ENCODE results near the gene PCDHA4. TPM values are rescaled to one million over a fixed set of nuclear protein-coding genes. Genes with fewer than 3 reads are reported as not detected.
"Not testable (repeated sequence)": the region's sequence is repeated elsewhere in the genome, so short reads cannot be mapped to it uniquely, and the experiment has no call there.

Gene PCDHA4
- total and polyA plus RNA-seq, 2 donors (not counting 1 experiment from before 2014, with no cell fraction given): 0.42 to 1.2 TPM

DNA sequence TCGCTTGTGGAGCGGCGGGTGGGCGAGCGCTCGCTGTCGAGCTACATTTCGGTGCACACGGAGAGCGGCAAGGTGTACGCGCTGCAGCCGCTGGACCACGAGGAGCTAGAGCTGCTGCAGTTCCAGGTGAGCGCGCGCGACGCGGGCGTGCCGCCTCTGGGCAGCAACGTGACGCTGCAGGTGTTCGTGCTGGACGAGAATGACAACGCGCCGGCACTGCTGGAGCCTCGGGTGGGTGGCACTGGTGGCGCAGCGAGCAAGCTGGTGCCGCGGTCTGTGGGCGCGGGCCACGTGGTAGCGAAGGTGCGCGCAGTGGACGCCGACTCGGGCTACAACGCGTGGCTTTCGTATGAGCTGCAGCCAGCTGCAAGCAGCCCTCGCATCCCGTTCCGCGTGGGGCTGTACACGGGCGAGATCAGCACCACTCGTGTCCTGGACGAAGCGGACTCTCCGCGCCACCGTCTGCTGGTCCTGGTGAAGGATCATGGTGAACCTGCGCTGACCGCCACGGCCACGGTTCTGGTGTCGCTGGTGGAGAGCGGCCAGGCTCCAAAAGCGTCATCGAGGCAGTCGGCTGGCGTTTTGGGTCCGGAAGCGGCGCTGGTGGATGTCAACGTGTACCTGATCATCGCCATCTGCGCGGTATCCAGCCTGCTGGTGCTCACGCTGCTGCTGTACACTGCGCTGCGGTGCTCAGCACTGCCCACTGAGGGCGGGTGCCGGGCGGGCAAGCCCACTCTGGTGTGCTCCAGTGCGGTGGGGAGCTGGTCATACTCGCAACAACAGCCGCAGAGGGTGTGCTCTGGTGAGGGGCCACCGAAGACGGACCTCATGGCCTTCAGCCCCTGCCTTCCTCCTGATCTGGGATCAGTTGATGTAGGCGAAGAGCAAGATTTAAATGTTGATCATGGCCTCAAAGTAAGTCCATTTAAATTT lies 36.2 kb downstream of the PCDHA4 start:
- Histone ChIP-seq H3K9me3 (ENCODE audit: control insufficient read depth, insufficient read depth, low read depth, low read length) (no peaks in the 10 kb centered on the region), H3K4me3 (replicated peaks in 1 of 4; ENCODE audit: control extremely low read depth in 1 of 4, insufficient read depth in 1 of 4, low read depth in 3 of 4, low read length in 4 of 4) (no peak overlapping the region), H3K4me1 (ENCODE audit: control insufficient read depth, extremely low read depth, insufficient read depth, low read length) (no peaks in the 10 kb centered on the region), H4K20me1 (ENCODE audit: control insufficient read depth, extremely low read depth, insufficient read depth, low read length) (no peaks in the 10 kb centered on the region), H3K27ac (ENCODE audit: insufficient read depth, low read length) (no peak overlapping the region), H3K79me2 (ENCODE audit: control insufficient read depth, insufficient read depth, low read length) (no peaks in the 10 kb centered on the region), H3K4me2 (ENCODE audit: extremely low read depth, insufficient read depth, low read length) (no peak overlapping the region), H3K36me3 (ENCODE audit: control insufficient read depth, insufficient read depth, low read length) (no peaks in the 10 kb centered on the region), H3K27me3 (ENCODE audit: control insufficient read depth, insufficient read depth, low read length) (no peaks in the 10 kb centered on the region), H2AFZ (ENCODE audit: low read length) (no peak overlapping the region), H3K9ac (ENCODE audit: insufficient read depth, low read length) (no peak overlapping the region)
- TF ChIP-seq EZH2 (IDR thresholded peaks at IDR 0.05; ENCODE audit: low read length, missing control alignments): no peak
- TF ChIP-seq, protein P1, sequence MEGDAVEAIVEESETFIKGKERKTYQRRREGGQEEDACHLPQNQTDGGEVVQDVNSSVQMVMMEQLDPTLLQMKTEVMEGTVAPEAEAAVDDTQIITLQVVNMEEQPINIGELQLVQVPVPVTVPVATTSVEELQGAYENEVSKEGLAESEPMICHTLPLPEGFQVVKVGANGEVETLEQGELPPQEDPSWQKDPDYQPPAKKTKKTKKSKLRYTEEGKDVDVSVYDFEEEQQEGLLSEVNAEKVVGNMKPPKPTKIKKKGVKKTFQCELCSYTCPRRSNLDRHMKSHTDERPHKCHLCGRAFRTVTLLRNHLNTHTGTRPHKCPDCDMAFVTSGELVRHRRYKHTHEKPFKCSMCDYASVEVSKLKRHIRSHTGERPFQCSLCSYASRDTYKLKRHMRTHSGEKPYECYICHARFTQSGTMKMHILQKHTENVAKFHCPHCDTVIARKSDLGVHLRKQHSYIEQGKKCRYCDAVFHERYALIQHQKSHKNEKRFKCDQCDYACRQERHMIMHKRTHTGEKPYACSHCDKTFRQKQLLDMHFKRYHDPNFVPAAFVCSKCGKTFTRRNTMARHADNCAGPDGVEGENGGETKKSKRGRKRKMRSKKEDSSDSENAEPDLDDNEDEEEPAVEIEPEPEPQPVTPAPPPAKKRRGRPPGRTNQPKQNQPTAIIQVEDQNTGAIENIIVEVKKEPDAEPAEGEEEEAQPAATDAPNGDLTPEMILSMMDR (conservative IDR thresholded peaks at IDR 0.05 in 1 of 2, IDR thresholded peaks at IDR 0.05 in 1 of 2; ENCODE audit: low read depth in 1 of 2, low read length in 2 of 2): no peak
- DNase-seq (ENCODE audit: low read depth in 2 of 2): no peak

GRCh38 chr5:140848139-140849102 lies 41.6 kb downstream of the PCDHA4 start, which contains the start of gene PCDHA9:
Gene PCDHA9, plus strand, starts transcription at chr5:140848382. Its CDS starts 114 bp downstream, at chr5:140848496.
- H3K27me3 ChIP-seq (ENCODE audit: control insufficient read depth, insufficient read depth, low read length); H3K9ac ChIP-seq (ENCODE audit: insufficient read depth, low read length); H3K36me3 ChIP-seq (ENCODE audit: control insufficient read depth, insufficient read depth, low read length); H3K4me2 ChIP-seq (ENCODE audit: extremely low read depth, insufficient read depth, low read length); H3K79me2 ChIP-seq (ENCODE audit: control insufficient read depth, insufficient read depth, low read length); H3K9me3 ChIP-seq (ENCODE audit: control insufficient read depth, insufficient read depth, low read depth, low read length); H3K4me3 ChIP-seq (replicated peaks in 1 of 4; ENCODE audit: control extremely low read depth in 1 of 4, insufficient read depth in 1 of 4, low read depth in 3 of 4, low read length in 4 of 4); H4K20me1 ChIP-seq (ENCODE audit: control insufficient read depth, extremely low read depth, insufficient read depth, low read length); H3K27ac ChIP-seq (ENCODE audit: insufficient read depth, low read length); H2AFZ ChIP-seq (ENCODE audit: low read length); H3K4me1 ChIP-seq (ENCODE audit: control insufficient read depth, extremely low read depth, insufficient read depth, low read length): not testable (repeated sequence)
- DNase-seq (ENCODE audit: low read depth in 2 of 2): peak in 1 of 2 donors; percentile 9

GRCh38 chr5:140849831-140850634 lies 43.2 kb downstream of the PCDHA4 start:
- H4K20me1 ChIP-seq (ENCODE audit: control insufficient read depth, extremely low read depth, insufficient read depth, low read length); H3K36me3 ChIP-seq (ENCODE audit: control insufficient read depth, insufficient read depth, low read length); H3K9me3 ChIP-seq (ENCODE audit: control insufficient read depth, insufficient read depth, low read depth, low read length); H2AFZ ChIP-seq (ENCODE audit: low read length); H3K27ac ChIP-seq (ENCODE audit: insufficient read depth, low read length); DNase-seq (ENCODE audit: low read depth in 2 of 2); H3K4me1 ChIP-seq (ENCODE audit: control insufficient read depth, extremely low read depth, insufficient read depth, low read length); H3K27me3 ChIP-seq (ENCODE audit: control insufficient read depth, insufficient read depth, low read length); H3K79me2 ChIP-seq (ENCODE audit: control insufficient read depth, insufficient read depth, low read length); H3K9ac ChIP-seq (ENCODE audit: insufficient read depth, low read length); H3K4me3 ChIP-seq (replicated peaks in 1 of 4; ENCODE audit: control extremely low read depth in 1 of 4, insufficient read depth in 1 of 4, low read depth in 3 of 4, low read length in 4 of 4); H3K4me2 ChIP-seq (ENCODE audit: extremely low read depth, insufficient read depth, low read length): not testable (repeated sequence)
